Stimulated activated CD4-positive, alpha-beta T cell treated with anti-CD3 and anti-CD28 coated beads, Interleukin-12 subunit alpha, Interleukin-12 subunit beta, amount 100 ng/mL, for 24 hours (primary cell): Measurements from ENCODE around the gene PRICKLE2.

Experiments used
- DNase-seq, 2 experiments: peaks; one replicate each; pipeline ENCODE4 v3.0.0-alpha.2; 2020; ENCODE audit warnings: low read depth in 2 of 2

The PRICKLE2 gene

GRCh38 chr3:64188810-64189560 lies 36.3 kb downstream of the PRICKLE2 start:
- DNase-seq: no peak

- no peak for DNase-seq
Measured at GRCh38 chr3:64187065-64187959, 38.0 kb downstream of the PRICKLE2 start.

GRCh38 chr3:64186667-64187064 lies 38.6 kb downstream of the PRICKLE2 start:
- DNase-seq: no peak

- no peak for DNase-seq
Measured at GRCh38 chr3:64185436-64185835, 39.8 kb downstream of the PRICKLE2 start.

- DNase-seq: no peak
Measured at GRCh38 chr3:64184621-64185020, 40.6 kb downstream of the PRICKLE2 start.

GRCh38 chr3:64179860-64180259 lies 45.4 kb downstream of the PRICKLE2 start:
- no peak for DNase-seq

- no peak for DNase-seq
Measured at GRCh38 chr3:64179249-64179648, 46.0 kb downstream of the PRICKLE2 start.

- DNase-seq: no peak
Measured at GRCh38 chr3:64178419-64178818, 46.8 kb downstream of the PRICKLE2 start.

GRCh38 chr3:64176461-64176996 lies 48.7 kb downstream of the PRICKLE2 start:
- no peak for DNase-seq

- no peak for DNase-seq
Measured at GRCh38 chr3:64174328-64174727, 50.9 kb downstream of the PRICKLE2 start.

- DNase-seq: no peak
Measured at GRCh38 chr3:64173563-64173962, 51.7 kb downstream of the PRICKLE2 start.

- no peak for DNase-seq
Measured at GRCh38 chr3:64170270-64170669, 55.0 kb downstream of the PRICKLE2 start.

GRCh38 chr3:64167868-64168267 lies 57.4 kb downstream of the PRICKLE2 start:
- DNase-seq: no peak

GRCh38 chr3:64167351-64167750 lies 57.9 kb downstream of the PRICKLE2 start:
- DNase-seq: no peak

GRCh38 chr3:64166584-64167162 lies 58.6 kb downstream of the PRICKLE2 start:
- no peak for DNase-seq

- no peak for DNase-seq
Measured at GRCh38 chr3:64164349-64164748, 60.9 kb downstream of the PRICKLE2 start.

GRCh38 chr3:64163755-64164148 lies 61.5 kb downstream of the PRICKLE2 start:
- no peak for DNase-seq

- no peak for DNase-seq
Measured at GRCh38 chr3:64163019-64163754, 62.1 kb downstream of the PRICKLE2 start.

GRCh38 chr3:64161481-64161952 lies 63.7 kb downstream of the PRICKLE2 start:
- no peak for DNase-seq

GRCh38 chr3:64160000-64160695 lies 65.1 kb downstream of the PRICKLE2 start:
- DNase-seq: no peak

- no peak for DNase-seq
Measured at GRCh38 chr3:64158334-64158733, 66.9 kb downstream of the PRICKLE2 start.
